SK-N-SH treated with all-trans-retinoic acid at 6 μM for 48 hours (cell line): ENCODE data around the gene AGTRAP.

Source experiments
- ATAC-seq: fragments of 200-7000 bp; cut with Tn5 transposase; 3 replicates; pipeline ENCODE4 v1.9.1; 2020; ENCODE audit warnings: mild to moderate bottlenecking, moderate library complexity
- BACH2 ChIP-seq: fragments of 250-450 bp; sonication (Bioruptor Pico); IDR thresholded peaks from 2 replicates; pipeline ENCODE4 v1.9.0; 2021; ENCODE audit warnings: mild to moderate bottlenecking, borderline replicate concordance
- CSDC2 ChIP-seq: fragments of 250-450 bp; sonication (Bioruptor Pico); IDR thresholded peaks from 2 replicates; pipeline ENCODE4 v1.5.0; 2020; ENCODE audit warnings: mild to moderate bottlenecking, moderate library complexity
- ESRRG ChIP-seq: fragments of 250-450 bp; sonication (Bioruptor Pico); IDR thresholded peaks from 2 replicates; pipeline ENCODE4 v1.6.1; 2021; ENCODE audit warnings: mild to moderate bottlenecking
- OSR1 ChIP-seq: fragments of 250-450 bp; sonication (Bioruptor Pico); IDR thresholded peaks from 2 replicates; pipeline ENCODE4 v1.8.0; 2022; ENCODE audit warnings: moderate library complexity, mild to moderate bottlenecking, inconsistent platforms
- PPARA ChIP-seq: fragments of 250-450 bp; sonication (Bioruptor Pico); IDR thresholded peaks from 2 replicates; pipeline ENCODE4 v1.5.0; 2020; ENCODE audit warnings: mild to moderate bottlenecking, borderline replicate concordance
- RARB ChIP-seq: fragments of 250-450 bp; sonication (Bioruptor Pico); IDR thresholded peaks from 2 replicates; pipeline ENCODE4 v1.8.0; 2021; ENCODE audit warnings: mild to moderate bottlenecking, moderate library complexity
- SNAI2 ChIP-seq: fragments of 250-450 bp; sonication (Bioruptor Pico); IDR thresholded peaks from 2 replicates; pipeline ENCODE4 v1.5.0; 2020; ENCODE audit warnings: mild to moderate bottlenecking, moderate library complexity
- TCF4 ChIP-seq: fragments of 250-450 bp; sonication (Bioruptor Pico); IDR thresholded peaks from 2 replicates; pipeline ENCODE4 v1.8.0; 2021; ENCODE audit warnings: mild to moderate bottlenecking, moderate library complexity, borderline replicate concordance
- ZC3H10 ChIP-seq: fragments of 250-450 bp; sonication (Bioruptor Pico); IDR thresholded peaks from 2 replicates; pipeline ENCODE4 v1.5.1; 2021; ENCODE audit warnings: mild to moderate bottlenecking, moderate library complexity
- ZFP3 ChIP-seq: fragments of 250-450 bp; sonication (Bioruptor Pico); IDR thresholded peaks from 2 replicates; pipeline ENCODE4 v1.5.0; 2020; ENCODE audit warnings: mild to moderate bottlenecking, moderate library complexity
- ZNF70 ChIP-seq: fragments of 450-650 bp; formaldehyde crosslinking; IDR thresholded peaks from 2 replicates; pipeline ENCODE4 v1.5.0; 2020; ENCODE audit warnings: mild to moderate bottlenecking, moderate library complexity
- ZNF8 ChIP-seq: fragments of 450-650 bp; formaldehyde crosslinking; IDR thresholded peaks from 2 replicates; pipeline ENCODE4 v1.5.0; 2020; ENCODE audit warnings: mild to moderate bottlenecking, moderate library complexity
- TF ChIP-seq, protein P1 (sequence below): fragments of 250-450 bp; sonication (Bioruptor Pico); IDR thresholded peaks from 2 replicates; pipeline ENCODE4 v1.8.0; 2021; ENCODE audit warnings: low read depth, mild to moderate bottlenecking, moderate library complexity, borderline replicate concordance
- TF ChIP-seq, protein P2 (sequence below): fragments of 250-450 bp; sonication (Bioruptor Pico); IDR thresholded peaks from 2 replicates; pipeline ENCODE4 v1.5.0; 2020; ENCODE audit warnings: mild to moderate bottlenecking, moderate library complexity
- TF ChIP-seq, protein P3 (sequence below): fragments of 250-450 bp; sonication (Bioruptor Pico); IDR thresholded peaks from 2 replicates; pipeline ENCODE4 v1.8.0; 2020; ENCODE audit warnings: mild to moderate bottlenecking, moderate library complexity, borderline replicate concordance
- TF ChIP-seq, protein P4 (sequence below): fragments of 250-450 bp; sonication (Bioruptor Pico); IDR thresholded peaks from 2 replicates; pipeline ENCODE4 v1.5.1; 2021; ENCODE audit warnings: mild to moderate bottlenecking, moderate library complexity
- TF ChIP-seq, protein P5 (sequence below): fragments of 250-450 bp; sonication (Bioruptor Pico); IDR thresholded peaks from 2 replicates; pipeline ENCODE4 v1.5.1; 2020; ENCODE audit warnings: low read depth, mild to moderate bottlenecking, moderate library complexity

AGTRAP gene

DNA sequence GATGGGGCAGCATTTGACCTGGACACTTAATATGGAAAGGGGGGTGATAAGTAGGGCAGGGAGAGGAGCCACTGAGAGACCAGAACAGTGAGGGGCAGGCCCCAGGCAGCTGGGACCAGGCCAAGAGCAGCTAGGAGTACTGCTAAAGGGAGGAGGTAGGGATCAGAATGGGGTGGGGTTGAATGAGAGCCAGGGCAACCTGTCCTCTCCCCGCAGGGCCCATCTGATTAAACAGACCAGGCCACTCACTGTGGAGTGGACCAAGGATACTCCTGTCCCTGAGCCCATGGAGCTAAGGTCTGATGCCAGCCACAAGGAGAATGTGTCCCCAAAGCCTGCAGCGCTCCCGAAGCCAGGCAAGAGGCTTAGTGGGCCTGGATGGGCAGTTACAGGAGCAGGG is 28.2 kb downstream of the AGTRAP start:
- TF ChIP-seq, protein P1, sequence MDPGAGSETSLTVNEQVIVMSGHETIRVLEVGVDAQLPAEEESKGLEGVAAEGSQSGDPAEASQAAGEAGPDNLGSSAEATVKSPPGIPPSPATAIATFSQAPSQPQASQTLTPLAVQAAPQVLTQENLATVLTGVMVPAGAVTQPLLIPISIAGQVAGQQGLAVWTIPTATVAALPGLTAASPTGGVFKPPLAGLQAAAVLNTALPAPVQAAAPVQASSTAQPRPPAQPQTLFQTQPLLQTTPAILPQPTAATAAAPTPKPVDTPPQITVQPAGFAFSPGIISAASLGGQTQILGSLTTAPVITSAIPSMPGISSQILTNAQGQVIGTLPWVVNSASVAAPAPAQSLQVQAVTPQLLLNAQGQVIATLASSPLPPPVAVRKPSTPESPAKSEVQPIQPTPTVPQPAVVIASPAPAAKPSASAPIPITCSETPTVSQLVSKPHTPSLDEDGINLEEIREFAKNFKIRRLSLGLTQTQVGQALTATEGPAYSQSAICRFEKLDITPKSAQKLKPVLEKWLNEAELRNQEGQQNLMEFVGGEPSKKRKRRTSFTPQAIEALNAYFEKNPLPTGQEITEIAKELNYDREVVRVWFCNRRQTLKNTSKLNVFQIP (CRISPR knock-in tag), result no peak
- TF ChIP-seq OSR1 (CRISPR knock-in tag), result no peak
- TF ChIP-seq CSDC2, result no peak
- TF ChIP-seq SNAI2 (CRISPR knock-in tag), result no peak
- no peak for TF ChIP-seq PPARA
- TF ChIP-seq ZC3H10, result no peak
- TF ChIP-seq, protein P2, sequence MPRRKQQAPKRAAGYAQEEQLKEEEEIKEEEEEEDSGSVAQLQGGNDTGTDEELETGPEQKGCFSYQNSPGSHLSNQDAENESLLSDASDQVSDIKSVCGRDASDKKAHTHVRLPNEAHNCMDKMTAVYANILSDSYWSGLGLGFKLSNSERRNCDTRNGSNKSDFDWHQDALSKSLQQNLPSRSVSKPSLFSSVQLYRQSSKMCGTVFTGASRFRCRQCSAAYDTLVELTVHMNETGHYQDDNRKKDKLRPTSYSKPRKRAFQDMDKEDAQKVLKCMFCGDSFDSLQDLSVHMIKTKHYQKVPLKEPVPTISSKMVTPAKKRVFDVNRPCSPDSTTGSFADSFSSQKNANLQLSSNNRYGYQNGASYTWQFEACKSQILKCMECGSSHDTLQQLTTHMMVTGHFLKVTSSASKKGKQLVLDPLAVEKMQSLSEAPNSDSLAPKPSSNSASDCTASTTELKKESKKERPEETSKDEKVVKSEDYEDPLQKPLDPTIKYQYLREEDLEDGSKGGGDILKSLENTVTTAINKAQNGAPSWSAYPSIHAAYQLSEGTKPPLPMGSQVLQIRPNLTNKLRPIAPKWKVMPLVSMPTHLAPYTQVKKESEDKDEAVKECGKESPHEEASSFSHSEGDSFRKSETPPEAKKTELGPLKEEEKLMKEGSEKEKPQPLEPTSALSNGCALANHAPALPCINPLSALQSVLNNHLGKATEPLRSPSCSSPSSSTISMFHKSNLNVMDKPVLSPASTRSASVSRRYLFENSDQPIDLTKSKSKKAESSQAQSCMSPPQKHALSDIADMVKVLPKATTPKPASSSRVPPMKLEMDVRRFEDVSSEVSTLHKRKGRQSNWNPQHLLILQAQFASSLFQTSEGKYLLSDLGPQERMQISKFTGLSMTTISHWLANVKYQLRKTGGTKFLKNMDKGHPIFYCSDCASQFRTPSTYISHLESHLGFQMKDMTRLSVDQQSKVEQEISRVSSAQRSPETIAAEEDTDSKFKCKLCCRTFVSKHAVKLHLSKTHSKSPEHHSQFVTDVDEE (CRISPR knock-in tag), result no peak
- no peak for TF ChIP-seq ZNF70 (CRISPR knock-in tag)
- TF ChIP-seq, protein P3, sequence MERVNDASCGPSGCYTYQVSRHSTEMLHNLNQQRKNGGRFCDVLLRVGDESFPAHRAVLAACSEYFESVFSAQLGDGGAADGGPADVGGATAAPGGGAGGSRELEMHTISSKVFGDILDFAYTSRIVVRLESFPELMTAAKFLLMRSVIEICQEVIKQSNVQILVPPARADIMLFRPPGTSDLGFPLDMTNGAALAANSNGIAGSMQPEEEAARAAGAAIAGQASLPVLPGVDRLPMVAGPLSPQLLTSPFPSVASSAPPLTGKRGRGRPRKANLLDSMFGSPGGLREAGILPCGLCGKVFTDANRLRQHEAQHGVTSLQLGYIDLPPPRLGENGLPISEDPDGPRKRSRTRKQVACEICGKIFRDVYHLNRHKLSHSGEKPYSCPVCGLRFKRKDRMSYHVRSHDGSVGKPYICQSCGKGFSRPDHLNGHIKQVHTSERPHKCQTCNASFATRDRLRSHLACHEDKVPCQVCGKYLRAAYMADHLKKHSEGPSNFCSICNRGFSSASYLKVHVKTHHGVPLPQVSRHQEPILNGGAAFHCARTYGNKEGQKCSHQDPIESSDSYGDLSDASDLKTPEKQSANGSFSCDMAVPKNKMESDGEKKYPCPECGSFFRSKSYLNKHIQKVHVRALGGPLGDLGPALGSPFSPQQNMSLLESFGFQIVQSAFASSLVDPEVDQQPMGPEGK (CRISPR knock-in tag), result no peak
- no peak for TF ChIP-seq TCF4 (CRISPR knock-in tag)
- no peak; the same call in 2 of the 3 replicates for ATAC-seq

DNA sequence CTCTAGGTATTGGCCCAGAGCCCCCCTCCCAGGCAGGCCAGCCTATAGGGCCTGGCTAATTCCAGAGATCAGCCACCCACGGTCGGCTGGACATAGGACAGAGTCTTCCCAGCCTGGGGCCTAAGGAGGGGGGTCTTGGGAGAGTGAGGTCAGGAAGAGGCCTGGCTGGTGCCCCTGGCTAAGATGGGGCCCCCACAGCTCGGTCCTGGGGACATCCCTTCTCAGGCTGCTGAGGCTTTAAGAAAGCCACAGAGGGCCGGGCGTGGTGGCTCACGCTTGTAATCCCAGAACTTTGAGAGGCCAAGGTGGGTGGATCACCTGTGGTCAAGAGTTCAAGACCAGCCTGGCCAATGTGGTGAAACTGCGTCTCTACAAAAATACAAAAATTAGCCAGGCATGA is 28.6 kb downstream of the AGTRAP start:
- no peak for ATAC-seq
- TF ChIP-seq ZNF8 (no peak), ZFP3 (CRISPR knock-in tag) (no peak), ESRRG (no peak), ZNF70 (CRISPR knock-in tag) (no peak)
- TF ChIP-seq, protein P4, sequence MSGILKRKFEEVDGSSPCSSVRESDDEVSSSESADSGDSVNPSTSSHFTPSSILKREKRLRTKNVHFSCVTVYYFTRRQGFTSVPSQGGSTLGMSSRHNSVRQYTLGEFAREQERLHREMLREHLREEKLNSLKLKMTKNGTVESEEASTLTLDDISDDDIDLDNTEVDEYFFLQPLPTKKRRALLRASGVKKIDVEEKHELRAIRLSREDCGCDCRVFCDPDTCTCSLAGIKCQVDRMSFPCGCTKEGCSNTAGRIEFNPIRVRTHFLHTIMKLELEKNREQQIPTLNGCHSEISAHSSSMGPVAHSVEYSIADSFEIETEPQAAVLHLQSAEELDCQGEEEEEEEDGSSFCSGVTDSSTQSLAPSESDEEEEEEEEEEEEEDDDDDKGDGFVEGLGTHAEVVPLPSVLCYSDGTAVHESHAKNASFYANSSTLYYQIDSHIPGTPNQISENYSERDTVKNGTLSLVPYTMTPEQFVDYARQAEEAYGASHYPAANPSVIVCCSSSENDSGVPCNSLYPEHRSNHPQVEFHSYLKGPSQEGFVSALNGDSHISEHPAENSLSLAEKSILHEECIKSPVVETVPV (CRISPR knock-in tag), result no peak
- TF ChIP-seq, all 23 proteins: peak for 0

DNA sequence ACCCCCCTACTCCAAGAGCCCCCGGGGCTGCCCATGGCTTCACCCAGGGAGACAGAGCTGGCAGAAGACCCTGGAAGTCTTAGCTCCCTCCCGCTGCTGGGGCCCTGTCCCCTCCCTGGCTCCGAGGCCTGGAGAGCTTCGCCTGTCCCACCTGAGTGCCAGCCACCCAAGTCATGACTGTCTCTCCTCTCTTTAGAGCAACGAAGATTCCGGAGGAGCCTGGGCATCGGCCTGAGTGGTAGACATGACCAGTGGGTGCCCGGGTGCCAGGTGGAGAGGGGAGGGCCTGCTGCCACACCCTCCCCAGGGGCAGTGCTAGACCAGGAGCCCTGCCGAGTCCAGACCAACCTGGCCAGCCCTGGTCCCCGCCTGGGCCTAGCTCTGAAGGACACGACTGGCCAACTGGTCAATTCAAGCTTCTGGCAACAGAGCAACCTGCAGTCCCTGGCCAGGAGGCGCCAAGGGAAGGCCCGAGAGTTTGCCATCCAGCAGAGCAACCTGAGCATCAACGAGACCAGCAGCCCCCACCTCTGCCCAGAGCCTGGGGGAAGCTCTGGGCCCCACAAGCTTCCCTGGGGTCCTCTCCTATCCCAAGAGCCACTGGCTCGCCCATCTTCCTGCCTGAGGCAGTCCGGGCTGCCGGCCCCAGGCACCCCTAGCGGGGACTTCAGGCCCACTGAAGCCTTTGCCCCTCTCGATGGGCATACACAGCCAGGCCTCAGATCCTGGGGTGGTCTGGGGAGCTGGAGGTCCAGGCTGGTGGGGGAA is 29.9 kb downstream of the AGTRAP start:
- no peak for ATAC-seq
- no peak for TF ChIP-seq SNAI2 (CRISPR knock-in tag)
- TF ChIP-seq, protein P5, sequence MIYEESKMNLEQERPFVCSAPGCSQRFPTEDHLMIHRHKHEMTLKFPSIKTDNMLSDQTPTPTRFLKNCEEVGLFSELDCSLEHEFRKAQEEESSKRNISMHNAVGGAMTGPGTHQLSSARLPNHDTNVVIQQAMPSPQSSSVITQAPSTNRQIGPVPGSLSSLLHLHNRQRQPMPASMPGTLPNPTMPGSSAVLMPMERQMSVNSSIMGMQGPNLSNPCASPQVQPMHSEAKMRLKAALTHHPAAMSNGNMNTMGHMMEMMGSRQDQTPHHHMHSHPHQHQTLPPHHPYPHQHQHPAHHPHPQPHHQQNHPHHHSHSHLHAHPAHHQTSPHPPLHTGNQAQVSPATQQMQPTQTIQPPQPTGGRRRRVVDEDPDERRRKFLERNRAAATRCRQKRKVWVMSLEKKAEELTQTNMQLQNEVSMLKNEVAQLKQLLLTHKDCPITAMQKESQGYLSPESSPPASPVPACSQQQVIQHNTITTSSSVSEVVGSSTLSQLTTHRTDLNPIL, result no peak
- TF ChIP-seq, protein P3 (CRISPR knock-in tag), result no peak
- no peak for TF ChIP-seq CSDC2

DNA sequence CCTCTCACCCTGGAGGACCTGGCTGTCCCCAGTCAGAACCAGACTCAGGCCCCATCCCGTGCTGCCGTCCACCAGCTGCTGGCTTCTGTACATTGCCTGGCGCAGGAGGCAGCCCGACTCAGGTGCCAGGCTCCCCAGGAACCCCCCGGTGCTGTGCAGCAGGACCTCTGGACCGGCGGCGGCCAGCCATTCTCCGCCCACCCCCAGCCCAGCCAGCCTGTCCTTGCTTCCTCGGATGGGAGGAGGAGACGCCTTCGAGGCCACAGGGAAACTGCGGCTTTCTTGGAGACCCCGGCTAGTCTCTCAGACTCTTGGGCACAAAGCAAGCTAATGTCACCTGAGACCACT is 30.5 kb downstream of the AGTRAP start:
- no peak for ATAC-seq
- TF ChIP-seq, protein P4 (CRISPR knock-in tag), result no peak
- TF ChIP-seq BACH2 (CRISPR knock-in tag), result no peak
- no peak for TF ChIP-seq RARB
- TF ChIP-seq, protein P5, result no peak
- no peak for TF ChIP-seq ZNF8
- TF ChIP-seq, protein P3 (CRISPR knock-in tag), result no peak
- no peak for TF ChIP-seq SNAI2 (CRISPR knock-in tag)
- no peak for TF ChIP-seq PPARA
- no peak for TF ChIP-seq OSR1 (CRISPR knock-in tag)
